Loucy (cell line): ENCODE measurements around the gene PSMD7.
"Not testable (repeated sequence)": the region's sequence is repeated elsewhere in the genome, so short reads cannot be mapped to it uniquely, and the experiment has no call there.

Experiments
- EZH2phosphoT487 ChIP-seq: fragments of 200-600 bp; IDR thresholded peaks from 2 replicates; pipeline ENCODE4 v1.6.1; 2018; ENCODE audit warnings: antibody characterized with exemption, mild to moderate bottlenecking, moderate library complexity, borderline replicate concordance
- TF ChIP-seq, protein P1 (sequence below): fragments of 200-600 bp; sonication (generic); conservative IDR thresholded peaks from 2 replicates; pipeline ENCODE4 v1.5.1; 2014; ENCODE audit warnings: mild to moderate bottlenecking, antibody characterized with exemption, low read length

- TF ChIP-seq, protein P1, sequence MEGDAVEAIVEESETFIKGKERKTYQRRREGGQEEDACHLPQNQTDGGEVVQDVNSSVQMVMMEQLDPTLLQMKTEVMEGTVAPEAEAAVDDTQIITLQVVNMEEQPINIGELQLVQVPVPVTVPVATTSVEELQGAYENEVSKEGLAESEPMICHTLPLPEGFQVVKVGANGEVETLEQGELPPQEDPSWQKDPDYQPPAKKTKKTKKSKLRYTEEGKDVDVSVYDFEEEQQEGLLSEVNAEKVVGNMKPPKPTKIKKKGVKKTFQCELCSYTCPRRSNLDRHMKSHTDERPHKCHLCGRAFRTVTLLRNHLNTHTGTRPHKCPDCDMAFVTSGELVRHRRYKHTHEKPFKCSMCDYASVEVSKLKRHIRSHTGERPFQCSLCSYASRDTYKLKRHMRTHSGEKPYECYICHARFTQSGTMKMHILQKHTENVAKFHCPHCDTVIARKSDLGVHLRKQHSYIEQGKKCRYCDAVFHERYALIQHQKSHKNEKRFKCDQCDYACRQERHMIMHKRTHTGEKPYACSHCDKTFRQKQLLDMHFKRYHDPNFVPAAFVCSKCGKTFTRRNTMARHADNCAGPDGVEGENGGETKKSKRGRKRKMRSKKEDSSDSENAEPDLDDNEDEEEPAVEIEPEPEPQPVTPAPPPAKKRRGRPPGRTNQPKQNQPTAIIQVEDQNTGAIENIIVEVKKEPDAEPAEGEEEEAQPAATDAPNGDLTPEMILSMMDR = not testable (repeated sequence)
- TF ChIP-seq EZH2phosphoT487 = not testable (repeated sequence)
Observed at GRCh38 chr16:74324777-74325176, 28.2 kb downstream of the PSMD7 start.
